HG03575 (cell line): Measurements from ENCODE around the gene UBN2.

Source experiments
- ATAC-seq: cut with Tn5 transposase; IDR thresholded peaks from one replicate; pipeline ENCODE4 v1.9.1; 2021; ENCODE audit not compliant: unreplicated experiment, insufficient number of reproducible peaks, low FRiP score; ENCODE audit errors: extremely low read depth

Gene UBN2

DNA sequence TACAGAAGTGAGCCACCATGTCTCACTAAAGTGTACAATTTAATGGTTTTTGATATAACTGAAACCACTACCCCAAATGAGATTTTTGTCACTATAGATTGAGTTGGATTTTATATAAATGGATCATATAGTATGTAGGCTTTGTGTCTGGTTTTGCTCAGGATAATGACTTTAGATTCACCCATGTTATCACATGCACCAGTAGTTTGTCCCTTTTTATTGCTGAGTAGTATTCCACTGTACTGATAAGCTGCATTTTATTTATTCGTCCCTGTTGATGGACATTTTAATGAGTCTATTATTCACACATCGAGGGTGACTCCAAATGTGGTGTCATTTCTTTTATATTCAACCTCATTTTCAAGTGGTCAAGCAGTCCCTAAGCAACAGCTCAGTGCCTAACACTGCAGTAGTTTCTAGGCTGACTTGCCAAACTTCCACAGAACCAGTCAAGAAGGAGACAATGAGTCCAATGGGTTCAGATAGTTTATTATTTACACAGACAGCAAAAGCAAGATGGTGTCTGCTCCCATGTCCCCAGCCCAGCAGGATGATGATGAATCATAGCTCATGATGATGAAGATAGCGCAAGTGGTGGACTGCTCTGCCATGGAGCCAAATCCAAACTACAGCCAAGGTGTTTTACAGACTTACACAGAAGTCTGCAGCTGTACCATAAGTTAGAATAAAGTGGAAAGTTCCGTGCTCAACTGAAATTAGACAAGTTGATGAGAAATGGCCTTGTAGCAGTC, 103.5 kb downstream of the UBN2 start:
- no peak for ATAC-seq

DNA sequence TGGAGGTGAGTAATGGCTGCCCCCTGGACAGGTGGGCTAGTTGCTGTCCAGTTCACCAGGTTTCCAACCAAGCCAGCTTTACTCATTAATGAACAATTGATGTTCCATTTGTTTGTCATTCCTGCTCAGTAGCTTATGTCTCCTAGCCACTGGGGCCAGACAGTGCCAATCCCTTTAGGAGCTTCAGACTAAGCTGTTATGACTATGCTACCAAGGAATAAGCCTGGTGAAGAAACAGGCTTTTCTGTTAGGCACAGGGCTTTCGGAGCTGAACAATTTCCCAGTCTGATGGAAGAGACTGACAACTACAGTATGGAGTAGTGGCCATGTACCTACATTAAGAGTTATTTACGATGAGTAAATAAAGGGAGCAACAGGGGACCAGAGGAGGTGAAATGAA, 108.0 kb downstream of the UBN2 start:
- no peak for ATAC-seq

DNA sequence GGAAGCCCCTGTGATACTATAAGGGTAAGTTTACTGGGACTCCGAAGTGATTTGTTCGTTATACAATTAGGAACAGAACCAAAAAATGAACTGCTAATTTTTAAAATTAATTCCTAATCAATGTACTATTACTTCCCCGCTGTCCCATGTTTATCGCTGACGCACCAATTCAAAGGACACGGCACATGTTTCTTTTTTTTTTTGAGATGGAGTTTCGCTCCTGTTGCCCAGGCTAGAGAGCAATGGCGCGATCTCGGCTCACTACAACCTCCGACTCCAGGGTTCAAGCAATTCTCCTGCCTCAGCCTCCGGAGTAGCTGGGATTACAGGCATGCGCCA, 108.6 kb downstream of the UBN2 start:
- no peak for ATAC-seq

DNA sequence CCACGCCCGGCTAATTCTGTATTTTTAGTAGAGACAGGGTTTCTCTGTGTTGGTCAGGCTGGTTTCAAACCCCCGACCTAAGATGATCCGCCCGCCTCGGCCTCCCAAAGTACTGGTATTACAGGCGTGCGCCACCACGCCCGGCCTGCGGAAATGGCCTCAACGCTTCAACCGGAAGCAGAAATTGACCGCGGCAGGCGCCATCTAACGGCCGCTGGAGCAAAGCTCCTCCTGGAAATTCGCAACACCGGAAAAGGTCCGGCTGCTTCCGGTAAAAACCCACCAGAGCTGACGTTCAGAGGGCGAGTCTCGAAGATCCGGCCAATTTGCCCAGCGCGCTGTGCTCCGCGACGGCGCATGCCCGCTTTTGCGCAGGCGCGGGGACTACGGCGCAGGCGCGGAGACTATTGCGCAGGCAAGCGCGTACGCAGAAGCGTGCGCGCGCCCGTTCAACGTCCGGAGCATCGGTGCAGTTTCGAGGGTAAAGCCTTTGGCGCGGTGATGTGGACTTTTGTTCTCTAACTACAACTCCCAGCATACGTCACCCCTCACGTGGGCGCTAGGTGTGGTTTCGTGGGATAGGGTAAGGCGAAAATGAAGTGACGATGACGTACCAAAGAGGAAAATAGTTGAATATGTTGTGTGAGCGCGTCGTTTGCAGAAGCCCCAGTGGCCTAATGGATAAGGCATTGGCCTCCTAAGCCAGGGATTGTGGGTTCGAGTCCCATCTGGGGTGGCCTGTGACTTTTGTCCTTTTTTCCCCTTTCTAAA, 109.2 kb downstream of the UBN2 start:
- ATAC-seq = peak; percentile 85

DNA sequence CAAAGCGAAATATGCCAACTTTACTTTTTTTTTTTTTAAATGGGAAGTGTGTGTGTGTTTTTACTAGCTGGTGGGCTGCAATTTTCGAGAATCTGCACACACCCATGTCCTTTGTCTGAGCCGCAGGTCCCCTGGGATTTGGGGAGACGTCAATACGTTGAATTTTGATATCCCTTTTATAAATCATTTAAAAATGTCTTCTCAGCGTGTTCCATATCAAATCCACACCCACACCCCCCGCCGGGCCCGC, 109.7 kb downstream of the UBN2 start:
- no peak for ATAC-seq

DNA sequence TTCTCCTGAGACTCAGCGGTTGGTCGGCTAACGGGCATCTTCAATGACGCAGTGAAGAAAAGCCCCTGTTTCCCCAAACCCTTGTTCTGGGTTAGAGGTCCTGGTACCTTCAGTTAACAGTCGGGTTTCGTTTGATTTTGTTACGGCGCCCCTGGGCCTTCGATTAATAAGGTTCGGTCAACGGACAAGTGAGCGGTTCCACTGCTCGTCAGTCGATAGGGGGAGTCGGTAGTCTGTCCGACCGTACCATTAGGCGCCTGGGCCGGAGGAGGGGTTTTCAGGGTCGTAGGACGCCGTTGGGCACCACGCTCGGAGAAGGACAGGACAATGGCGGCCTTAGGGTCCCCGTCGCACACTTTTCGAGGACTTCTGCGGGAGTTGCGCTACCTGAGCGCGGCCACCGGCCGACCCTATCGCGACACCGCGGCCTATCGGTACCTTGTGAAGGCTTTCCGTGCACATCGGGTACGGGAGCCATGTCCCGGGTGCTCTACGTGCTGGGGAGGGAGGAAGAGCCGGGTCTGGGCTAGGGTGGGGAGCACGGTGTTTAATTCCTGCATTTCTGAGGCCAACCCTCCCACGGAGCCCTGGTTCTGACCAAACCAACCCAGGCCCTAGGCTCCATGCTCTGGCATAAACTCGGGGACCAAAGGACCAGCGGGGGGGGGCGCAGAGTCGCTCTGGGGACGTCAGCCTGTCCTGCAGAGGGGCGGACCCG, 110.2 kb downstream of the UBN2 start, which contains the start of gene FMC1:
Gene FMC1, plus strand, starts transcription at position 280 of the 718 bp plus-strand sequence. Its CDS starts 48 bp downstream, at position 328.
- ATAC-seq = no peak

DNA sequence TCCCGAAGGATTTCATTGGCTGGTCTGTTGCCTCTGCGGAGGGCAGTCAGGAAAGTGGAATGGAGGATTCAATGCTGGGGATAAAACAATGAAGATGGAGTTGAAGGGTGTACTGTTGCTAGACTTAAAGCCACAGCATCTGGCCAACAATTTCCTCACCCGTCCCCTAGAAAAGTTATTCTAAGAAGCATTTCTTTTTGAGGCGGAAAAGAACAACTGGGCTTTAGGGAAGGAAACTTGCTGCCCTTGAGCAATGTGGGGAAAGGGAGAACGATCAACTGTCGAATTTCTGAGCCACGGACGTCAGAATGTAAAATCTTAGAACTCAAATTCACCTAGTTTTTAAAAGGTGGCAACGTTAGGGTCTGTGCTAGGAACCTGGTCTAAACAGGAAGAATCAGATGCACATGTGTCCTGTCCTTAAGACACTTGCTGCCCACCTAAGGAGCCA, 110.8 kb downstream of the UBN2 start:
- ATAC-seq = peak; percentile 14

DNA sequence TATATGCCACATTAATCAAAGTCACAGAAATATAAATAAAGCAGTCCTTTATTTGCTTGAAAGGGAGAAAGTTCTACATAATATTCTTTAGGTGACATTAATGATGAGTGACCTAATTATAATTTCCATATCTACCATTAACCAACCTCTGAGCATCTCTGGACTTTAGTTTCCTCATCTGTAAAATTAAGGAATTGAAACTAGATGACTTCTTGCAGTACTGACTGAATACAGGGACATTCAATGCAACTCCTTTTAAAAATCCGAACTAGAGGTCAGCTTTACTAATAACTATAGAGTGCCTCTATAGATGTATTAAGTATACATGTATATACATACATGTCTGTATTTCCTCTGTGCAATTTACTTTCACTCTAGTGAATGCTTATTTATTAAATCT, 114.0 kb downstream of the UBN2 start:
- ATAC-seq = no peak

DNA sequence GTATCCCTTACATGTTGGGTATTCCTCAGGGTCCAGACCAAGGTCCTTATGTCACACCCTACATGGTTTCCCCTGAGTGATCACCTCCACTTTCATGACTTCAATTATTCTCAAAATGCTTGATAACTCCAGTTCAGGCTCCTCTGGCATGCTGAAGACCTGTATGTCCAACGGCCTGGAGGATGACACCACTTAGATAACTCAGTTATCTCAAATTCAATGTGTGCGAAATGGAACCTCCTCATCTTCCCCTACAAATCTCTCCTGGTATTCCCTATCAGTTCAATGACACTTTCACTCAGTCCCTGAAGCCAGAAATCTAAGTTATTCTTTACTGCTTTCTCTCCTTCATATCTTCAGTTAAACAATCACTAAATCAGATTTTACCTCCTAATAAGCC, 120.0 kb downstream of the UBN2 start:
- ATAC-seq = no peak

DNA sequence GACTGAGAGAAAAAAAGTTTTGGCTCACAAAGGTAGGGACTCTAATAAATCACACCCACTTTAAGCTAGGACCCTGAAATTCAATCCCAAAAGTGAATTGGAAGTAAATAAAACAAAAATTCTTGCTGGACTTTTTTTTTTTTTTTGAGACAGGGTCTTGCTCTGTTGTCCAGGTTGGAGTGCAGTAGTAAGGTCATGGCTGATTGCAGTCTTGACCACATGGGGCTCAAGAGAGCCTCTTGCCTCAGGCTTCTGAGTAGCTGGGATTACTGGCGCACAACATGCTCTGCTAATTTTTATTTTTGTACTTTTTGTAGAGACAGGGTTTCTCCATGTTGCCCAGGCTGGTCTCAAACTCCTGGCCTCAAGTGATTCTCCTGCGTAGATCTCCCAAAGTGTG, 123.7 kb downstream of the UBN2 start:
- ATAC-seq = no peak

DNA sequence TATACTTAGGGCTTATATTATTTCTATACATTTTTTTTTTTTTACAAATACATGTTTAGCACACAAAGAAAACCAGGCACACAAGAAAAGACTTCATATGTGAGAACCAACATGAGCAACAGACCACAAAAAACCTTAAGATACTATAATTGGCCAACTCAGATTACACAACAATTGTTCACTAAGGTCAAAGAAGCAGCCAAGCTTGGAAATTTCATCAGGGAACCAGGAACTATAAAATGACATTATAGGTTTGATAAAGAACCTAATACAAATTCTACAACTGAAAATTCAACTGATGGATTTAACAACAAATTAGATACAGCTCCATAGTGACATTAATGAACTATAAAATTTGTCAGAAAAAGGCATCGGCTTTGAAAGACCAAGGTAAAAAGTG, 124.3 kb downstream of the UBN2 start:
- ATAC-seq = no peak
